ENCODE results near the gene STRA6.

Gene STRA6

GRCh38 chr15:74158855-74159650 lies 43.5 kb downstream of the STRA6 start:
- no peak for DNase-seq

- no peak for DNase-seq
These were observed 44.4 kb downstream of the STRA6 start for GRCh38 chr15:74157868-74158827.

- no peak for DNase-seq
These were observed 45.7 kb downstream of the STRA6 start for GRCh38 chr15:74156678-74157411.

- DNase-seq = no peak
These were observed 46.7 kb downstream of the STRA6 start for GRCh38 chr15:74155766-74156417.

- no peak for DNase-seq
These were observed 55.5 kb downstream of the STRA6 start for GRCh38 chr15:74147051-74147450.

- no peak for DNase-seq
These were observed 56.2 kb downstream of the STRA6 start for GRCh38 chr15:74146277-74146800.

GRCh38 chr15:74144153-74144775 lies 58.3 kb downstream of the STRA6 start:
- no peak for DNase-seq

GRCh38 chr15:74141591-74141990 lies 61.0 kb downstream of the STRA6 start:
- no peak for DNase-seq

GRCh38 chr15:74138642-74139041 lies 63.9 kb downstream of the STRA6 start:
- DNase-seq = no peak

- no peak for DNase-seq
These were observed 65.1 kb downstream of the STRA6 start for GRCh38 chr15:74137537-74137894.

GRCh38 chr15:74136814-74137536 lies 65.6 kb downstream of the STRA6 start:
- no peak for DNase-seq

GRCh38 chr15:74136540-74136813 lies 66.1 kb downstream of the STRA6 start:
- DNase-seq = no peak

- DNase-seq = no peak
These were observed 67.5 kb downstream of the STRA6 start for GRCh38 chr15:74135041-74135565.

- no peak for DNase-seq
These were observed 68.1 kb downstream of the STRA6 start for GRCh38 chr15:74134387-74135027.

GRCh38 chr15:74133694-74134386 lies 68.7 kb downstream of the STRA6 start:
- no peak for DNase-seq

- no peak for DNase-seq
These were observed 69.6 kb downstream of the STRA6 start for GRCh38 chr15:74132681-74133651.

GRCh38 chr15:74131628-74132413 lies 70.8 kb downstream of the STRA6 start:
- no peak for DNase-seq

All from activated CD8-positive, alpha-beta memory T cell treated with anti-CD3 and anti-CD28 coated beads, Interleukin-2, amount 50 U/mL, for 4 hours (primary cell).